DOHH2 (cell line): ENCODE measurements around the gene STING1.
"Not testable (repeated sequence)": the region's sequence is repeated elsewhere in the genome, so short reads cannot be mapped to it uniquely, and the experiment has no call there.

Experiments used
- H3F3A ChIP-seq: fragments of 200-600 bp; sonication (generic), shearing (Covaris generic); 2 replicates; pipeline ENCODE4 v1.6.0; 2016; ENCODE audit warnings: antibody characterized with exemption, mild to moderate bottlenecking; ENCODE audit not compliant: control insufficient read depth, insufficient read depth
- H3K27ac ChIP-seq: fragments of 200-600 bp; sonication (generic); 2 replicates; pipeline ENCODE4 v1.5.1; 2014; ENCODE audit warnings: low read depth, mild to moderate bottlenecking, low read length, moderate library complexity
- H3K27me3 ChIP-seq: fragments of 200-600 bp; sonication (generic); 2 replicates; pipeline ENCODE4 v1.6.1; 2014; ENCODE audit warnings: mild to moderate bottlenecking, low read length, mixed read lengths; ENCODE audit not compliant: control insufficient read depth
- H3K36me3 ChIP-seq: fragments of 200-600 bp; sonication (generic); 2 replicates; pipeline ENCODE4 v1.6.1; 2014; ENCODE audit warnings: mild to moderate bottlenecking, low read length, moderate library complexity, mixed read lengths; ENCODE audit not compliant: control insufficient read depth
- H3K4me1 ChIP-seq: fragments of 200-600 bp; sonication (generic); 2 replicates; pipeline ENCODE4 v1.6.1; 2014; ENCODE audit warnings: mild to moderate bottlenecking, low read length, mixed read lengths; ENCODE audit not compliant: control insufficient read depth
- H3K4me2 ChIP-seq: fragments of 200-600 bp; sonication (generic); 2 replicates; pipeline ENCODE4 v1.6.0; 2014; ENCODE audit warnings: mild to moderate bottlenecking, low read length, moderate library complexity
- H3K4me3 ChIP-seq: fragments of 200-600 bp; sonication (generic); 2 replicates; pipeline ENCODE4 v1.5.1; 2014; ENCODE audit warnings: mild to moderate bottlenecking, low read length, mixed read lengths
- H3K79me2 ChIP-seq: fragments of 200-600 bp; sonication (generic); 2 replicates; pipeline ENCODE4 v1.6.1; 2014; ENCODE audit warnings: mild to moderate bottlenecking, low read length, mixed read lengths; ENCODE audit not compliant: control insufficient read depth
- H3K9me2 ChIP-seq: fragments of 200-600 bp; sonication (generic); replicated peaks from 2 replicates; pipeline ENCODE4 v1.6.1; 2014; ENCODE audit warnings: mild to moderate bottlenecking, low read length, mixed read lengths; ENCODE audit not compliant: control insufficient read depth
- H3K9me3 ChIP-seq: fragments of 200-600 bp; sonication (generic); 2 replicates; pipeline ENCODE4 v1.6.1; 2014; ENCODE audit warnings: antibody characterized with exemption, low read length, mixed read lengths; ENCODE audit not compliant: control insufficient read depth, insufficient read depth
- H4K20me1 ChIP-seq: fragments of 200-600 bp; sonication (generic); 2 replicates; pipeline ENCODE4 v1.6.0; 2014; ENCODE audit warnings: low read depth, mild to moderate bottlenecking, antibody characterized with exemption, low read length, moderate library complexity; ENCODE audit not compliant: control insufficient read depth, insufficient read depth
- CTCF ChIP-seq: fragments of 200-600 bp; sonication (generic); IDR thresholded peaks from one replicate; pipeline ENCODE4 v1.5.1; 2014; ENCODE audit warnings: antibody characterized with exemption, mild to moderate bottlenecking, low read depth, low read length; ENCODE audit not compliant: poor library complexity, severe bottlenecking
- EZH2phosphoT487 ChIP-seq: fragments of 200-600 bp; sonication (generic); IDR thresholded peaks from 2 replicates; pipeline ENCODE4 v1.6.1; 2017; ENCODE audit warnings: borderline replicate concordance, mild to moderate bottlenecking, antibody characterized with exemption, low read length, moderate library complexity, mixed read lengths

Gene STING1

GRCh38 chr5:139445325-139446170 lies 37.0 kb downstream of the STING1 start:
- Histone ChIP-seq H3K9me2 (no peaks in the 10 kb centered on the region), H3K9me3 (no peaks in the 10 kb centered on the region), H4K20me1 (no peaks in the 10 kb centered on the region), H3K79me2 (no peaks in the 10 kb centered on the region), H3K4me2 (no peak overlapping the region), H3K36me3 (no peaks in the 10 kb centered on the region), H3K27me3 (peaks cover 8% of the 10 kb centered on the region), H3K27ac (no peak overlapping the region), H3K4me3 (no peak overlapping the region), H3K4me1 (peaks cover 27% of the 10 kb centered on the region), H3F3A (peaks cover 7% of the 10 kb centered on the region; the same call in 1 of the 2 replicates)
- TF ChIP-seq CTCF (no peak), EZH2phosphoT487 (no peak)

DNA sequence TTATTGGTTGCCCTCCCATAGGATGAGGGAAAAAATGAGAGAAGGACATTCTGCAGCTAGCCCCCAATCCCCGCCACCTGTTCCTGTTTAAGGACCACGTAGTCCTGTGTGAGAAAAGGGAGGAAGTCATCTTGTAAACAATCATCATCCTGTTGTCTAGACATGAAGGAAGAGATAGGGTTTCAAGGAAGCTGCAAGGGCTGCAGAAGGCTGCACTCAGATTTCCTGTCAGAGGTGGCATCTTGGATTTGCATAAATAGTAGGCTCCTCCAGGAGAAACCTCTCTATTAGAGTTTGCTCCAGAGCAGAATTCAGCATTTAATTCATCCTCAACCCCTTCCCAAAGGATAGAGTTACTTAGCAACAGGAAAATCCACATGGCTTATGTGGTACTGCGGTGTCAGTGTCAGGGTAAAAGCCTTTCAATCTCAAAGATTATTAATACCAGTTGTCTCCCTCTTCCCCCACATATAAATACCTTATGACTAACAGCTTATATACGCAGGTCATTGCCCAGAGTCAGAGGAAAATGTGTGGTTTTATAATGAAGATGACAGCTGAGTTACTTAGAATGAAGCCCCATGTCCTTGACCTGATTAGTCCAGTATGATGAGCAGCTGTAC lies 38.6 kb downstream of the STING1 start:
- Histone ChIP-seq H3K27ac (no peak overlapping the region), H3F3A (peaks cover 7% of the 10 kb centered on the region; the same call in 1 of the 2 replicates), H3K4me2 (peak overlapping the region; percentile 51)

GRCh38 chr5:139440416-139440815 lies 42.1 kb downstream of the STING1 start:
- H3K9me2 ChIP-seq, H3K4me2 ChIP-seq, H3K9me3 ChIP-seq, H3K4me3 ChIP-seq, H3K27ac ChIP-seq, H3K79me2 ChIP-seq, H4K20me1 ChIP-seq, H3F3A ChIP-seq, H3K36me3 ChIP-seq, H3K27me3 ChIP-seq: not testable (repeated sequence)
- peaks cover 33% of the 10 kb centered on the region for H3K4me1 ChIP-seq

More for the DNA sequence above, 38.6 kb downstream of the STING1 start:
- Histone ChIP-seq H4K20me1 (no peaks in the 10 kb centered on the region), H3K4me3 (peak overlapping the region; percentile 23; the same call in 1 of the 2 replicates), H3K4me1 (peaks cover 32% of the 10 kb centered on the region), H3K9me2 (no peaks in the 10 kb centered on the region), H3K79me2 (no peaks in the 10 kb centered on the region), H3K36me3 (no peaks in the 10 kb centered on the region), H3K9me3 (no peaks in the 10 kb centered on the region), H3K27me3 (peaks cover 8% of the 10 kb centered on the region)
- no peak for TF ChIP-seq CTCF
- TF ChIP-seq EZH2phosphoT487, result no peak
